Neuronal stem cell (in vitro differentiated cells): ENCODE data around the gene DIP2B.
A peak's percentile ranks its signal among the peaks of the same experiment; 100 is the strongest.

Experiments used
- DNase-seq: peaks from one replicate; pipeline ENCODE4 v3.0.0-alpha.2; 2013; ENCODE audit warnings: low spot score
- H2AFZ ChIP-seq: one replicate; pipeline ENCODE4 v1.6.1; 2013; ENCODE audit warnings: mild to moderate bottlenecking, low read length, inconsistent platforms
- H2AK5ac ChIP-seq: 2 replicates; pipeline ENCODE4 v1.6.1; 2013; ENCODE audit warnings: low read depth, mild to moderate bottlenecking, inconsistent platforms, low read length, moderate library complexity, mixed read lengths
- H2BK120ac ChIP-seq: 2 replicates; pipeline ENCODE4 v1.6.1; 2013; ENCODE audit warnings: low read depth, mild to moderate bottlenecking, inconsistent platforms, low read length, moderate library complexity, mixed read lengths
- H2BK12ac ChIP-seq: one replicate; pipeline ENCODE4 v1.6.1; 2013; ENCODE audit warnings: low read length, inconsistent platforms
- H2BK15ac ChIP-seq: 2 replicates; pipeline ENCODE4 v1.6.1; 2013; ENCODE audit warnings: mild to moderate bottlenecking, low read length, inconsistent platforms, mixed read lengths
- H2BK5ac ChIP-seq: one replicate; pipeline ENCODE4 v1.6.1; 2013; ENCODE audit warnings: inconsistent platforms, mild to moderate bottlenecking, low read length, moderate library complexity
- H3K14ac ChIP-seq: one replicate; pipeline ENCODE4 v1.6.1; 2013; ENCODE audit warnings: low read length, inconsistent platforms
- H3K18ac ChIP-seq: 2 replicates; pipeline ENCODE4 v1.6.1; 2013; ENCODE audit warnings: low read length, inconsistent platforms
- H3K23ac ChIP-seq: 2 replicates; pipeline ENCODE4 v1.6.1; 2013; ENCODE audit warnings: low read depth, mild to moderate bottlenecking, mixed read lengths, low read length, inconsistent platforms; ENCODE audit not compliant: poor library complexity
- H3K27ac ChIP-seq: replicated peaks from 3 replicates; pipeline ENCODE4 v1.5.1; 2013; ENCODE audit warnings: low read length, inconsistent platforms
- H3K27me3 ChIP-seq, 3 experiments: 2 replicates each; pipeline ENCODE4 v1.6.1; 2013; ENCODE audit warnings: low read length in 3 of 3, mild to moderate bottlenecking in 2 of 3, inconsistent platforms in 1 of 3, low read depth in 1 of 3, mixed read lengths in 1 of 3, moderate library complexity in 1 of 3; ENCODE audit not compliant: control insufficient read depth in 3 of 3, insufficient read depth in 3 of 3
- H3K36me3 ChIP-seq, 2 donors: replicated peaks in 1 of 2; 2 replicates each; pipeline ENCODE4 v1.6.1; 2013; ENCODE audit warnings: low read length in 2 of 2; ENCODE audit not compliant: control insufficient read depth in 2 of 2, insufficient read depth in 2 of 2
- H3K4ac ChIP-seq: 2 replicates; pipeline ENCODE4 v1.6.1; 2013; ENCODE audit warnings: inconsistent platforms, mild to moderate bottlenecking, low read length, moderate library complexity
- H3K4me1 ChIP-seq, 2 donors: 1 replicate in 1 of 2; 2 replicates in 1 of 2; pipeline ENCODE4 v1.6.1; 2013; ENCODE audit warnings: low read length in 2 of 2, low read depth in 1 of 2; ENCODE audit not compliant: control insufficient read depth in 2 of 2, insufficient read depth in 1 of 2
- H3K4me2 ChIP-seq: one replicate; pipeline ENCODE4 v1.6.1; 2013; ENCODE audit warnings: mild to moderate bottlenecking, low read length, inconsistent platforms; ENCODE audit not compliant: insufficient read depth, poor library complexity, severe bottlenecking
- H3K4me3 ChIP-seq, 2 donors: 2 replicates each; pipeline ENCODE4 v1.5.1; 2013; ENCODE audit warnings: low read length in 2 of 2, mild to moderate bottlenecking in 2 of 2, inconsistent platforms in 1 of 2, moderate library complexity in 1 of 2
- H3K79me1 ChIP-seq: one replicate; pipeline ENCODE4 v1.6.1; 2013; ENCODE audit warnings: low read depth, mild to moderate bottlenecking, inconsistent platforms, low read length, moderate library complexity
- H3K9ac ChIP-seq: one replicate; pipeline ENCODE4 v1.6.1; 2013; ENCODE audit warnings: mild to moderate bottlenecking, low read depth, low read length, inconsistent platforms; ENCODE audit not compliant: poor library complexity
- H3K9me3 ChIP-seq, 2 donors: replicated peaks in 1 of 2; 2 replicates each; pipeline versions ENCODE3 to v1.6.1; 2013; ENCODE audit warnings: low read length in 2 of 2, mild to moderate bottlenecking in 2 of 2, inconsistent platforms in 1 of 2, low read depth in 1 of 2, mixed read lengths in 1 of 2, moderate library complexity in 1 of 2; ENCODE audit not compliant: control insufficient read depth in 2 of 2, insufficient read depth in 1 of 2
- H4K8ac ChIP-seq: one replicate; pipeline ENCODE4 v1.6.1; 2013; ENCODE audit warnings: low read depth, mild to moderate bottlenecking, inconsistent platforms, low read length, moderate library complexity
- H4K91ac ChIP-seq: one replicate; pipeline ENCODE4 v1.6.1; 2013; ENCODE audit warnings: low read length, low read depth, mild to moderate bottlenecking, inconsistent platforms; ENCODE audit not compliant: poor library complexity
- whole genome bisulfite sequencing, 2 donors: extraction: QIAGEN DNeasy Blood & Tissue Kit; methylation state at CpG; one replicate each; pipeline ENCODE4 v1.1.7; 2013; ENCODE audit warnings: missing lambda C conversion rate in 2 of 2, mixed read lengths in 1 of 2; ENCODE audit not compliant: insufficient read length in 2 of 2, insufficient replicate concordance in 1 of 2; ENCODE audit errors: extremely low coverage in 2 of 2; 5-methylcytosine and 5-hydroxymethylcytosine counted together

DIP2B gene

DNA sequence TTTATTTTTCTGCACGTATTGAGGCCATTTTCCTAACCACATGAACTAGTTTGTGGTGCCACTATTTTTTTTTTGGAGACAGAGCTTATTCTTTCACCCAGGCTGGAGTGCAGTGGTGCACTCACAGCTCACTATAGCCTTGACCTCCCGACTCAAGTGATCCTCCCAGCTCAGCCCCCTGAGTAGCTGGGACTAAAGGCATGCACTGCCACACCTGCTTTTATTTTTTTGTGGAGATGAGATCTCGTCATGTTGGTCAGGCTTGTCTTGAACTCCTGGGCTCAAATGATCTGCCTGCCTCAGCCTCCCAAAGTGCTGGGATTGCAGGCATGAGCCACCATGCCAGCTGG lies 60.1 kb downstream of the DIP2B start:
- Histone ChIP-seq H2BK15ac (no peak overlapping the region), H3K79me1 (peaks cover 1% of the 10 kb centered on the region), H4K8ac (peak overlapping the region; percentile 43), H3K18ac (no peak overlapping the region), H3K4me3 (no peak overlapping the region), H2BK12ac (no peak overlapping the region), H3K4ac (no peak overlapping the region), H3K9me3 (no peaks in the 10 kb centered on the region), H4K91ac (no peak overlapping the region), H2BK5ac (no peak overlapping the region), H2BK120ac (no peak overlapping the region), H3K4me1 (peaks cover 0 to 5% of the 10 kb centered on the region in 2 donors), H2AK5ac (no peak overlapping the region), H2AFZ (no peak overlapping the region), H3K4me2 (no peak overlapping the region), H3K27ac (no peak overlapping the region), H3K36me3 (no peaks in the 10 kb centered on the region), H3K9ac (no peak overlapping the region), H3K27me3 (no peaks in the 10 kb centered on the region), H3K14ac (no peak overlapping the region), H3K23ac (no peak overlapping the region)
- DNase-seq = no peak
- whole genome bisulfite sequencing, 2 donors = no CpG with 5 or more reads among the region's 3 CpGs

DNA sequence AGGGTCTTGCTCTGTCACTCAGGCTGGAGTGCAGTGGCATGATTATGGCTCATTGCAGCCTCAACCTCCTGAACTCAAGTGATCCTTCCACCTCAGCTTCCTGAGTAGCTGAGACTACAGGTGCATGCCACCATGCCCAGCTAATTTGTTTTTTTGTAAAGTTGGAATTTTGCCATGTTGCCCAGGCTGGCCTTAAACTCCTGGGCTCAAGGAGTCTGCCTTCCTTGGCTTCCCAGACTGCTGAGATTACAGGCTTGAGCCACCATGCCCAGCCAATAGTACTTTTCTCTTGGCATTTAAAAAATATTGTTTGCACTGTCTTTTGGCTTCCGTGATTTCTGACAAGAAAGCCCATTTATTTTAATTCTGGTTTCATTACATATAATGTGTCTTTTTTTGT lies 61.3 kb downstream of the DIP2B start:
- no peak overlapping the region for H3K27ac ChIP-seq
- no peaks in the 10 kb centered on the region for H3K27me3 ChIP-seq
- no peaks in the 10 kb centered on the region for H3K36me3 ChIP-seq
- peaks cover 1% of the 10 kb centered on the region for H3K79me1 ChIP-seq
- H2BK12ac ChIP-seq = no peak overlapping the region
- no peak overlapping the region for H3K18ac ChIP-seq
- H3K4me3 ChIP-seq = no peak overlapping the region
- no peak overlapping the region for H2BK5ac ChIP-seq
- peaks cover 0 to 5% of the 10 kb centered on the region in 2 donors for H3K4me1 ChIP-seq
- H2AK5ac ChIP-seq = no peak overlapping the region
- no peak overlapping the region for H2AFZ ChIP-seq
- no peaks in the 10 kb centered on the region for H3K9me3 ChIP-seq
- no peak overlapping the region for H4K91ac ChIP-seq
- no peak overlapping the region for H4K8ac ChIP-seq
- H3K14ac ChIP-seq = no peak overlapping the region
- no peak overlapping the region for H2BK15ac ChIP-seq
- no peak overlapping the region for H3K4me2 ChIP-seq
- WGBS, 2 donors = no CpG with 5 or more reads among the region's 1 CpG
- no peak overlapping the region for H3K23ac ChIP-seq
- no peak for DNase-seq
- H2BK120ac ChIP-seq = no peak overlapping the region
- no peak overlapping the region for H3K9ac ChIP-seq
- H3K4ac ChIP-seq = no peak overlapping the region

DNA sequence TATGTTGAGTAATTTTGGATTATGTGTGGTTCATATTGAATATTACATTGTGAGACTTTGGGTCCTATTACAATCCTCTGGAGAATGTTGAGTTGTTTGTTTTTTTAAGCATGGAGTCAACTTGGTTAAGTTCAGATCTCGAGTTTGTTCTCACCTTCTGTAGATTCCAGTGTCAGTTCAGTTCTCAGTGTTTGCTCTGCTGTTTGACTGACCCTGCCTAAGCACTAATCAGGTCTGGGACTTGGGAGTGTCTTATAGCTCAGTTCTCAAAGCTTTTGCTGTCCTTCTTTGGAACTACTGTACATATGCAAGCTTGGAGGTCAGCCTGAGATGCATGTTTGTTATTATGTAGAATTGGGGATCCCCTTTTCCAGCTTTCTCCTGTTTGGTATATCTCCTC lies 63.1 kb downstream of the DIP2B start:
- DNase-seq = no peak
- H3K79me1 ChIP-seq = peaks cover 1% of the 10 kb centered on the region
- H3K23ac ChIP-seq = no peak overlapping the region

DNA sequence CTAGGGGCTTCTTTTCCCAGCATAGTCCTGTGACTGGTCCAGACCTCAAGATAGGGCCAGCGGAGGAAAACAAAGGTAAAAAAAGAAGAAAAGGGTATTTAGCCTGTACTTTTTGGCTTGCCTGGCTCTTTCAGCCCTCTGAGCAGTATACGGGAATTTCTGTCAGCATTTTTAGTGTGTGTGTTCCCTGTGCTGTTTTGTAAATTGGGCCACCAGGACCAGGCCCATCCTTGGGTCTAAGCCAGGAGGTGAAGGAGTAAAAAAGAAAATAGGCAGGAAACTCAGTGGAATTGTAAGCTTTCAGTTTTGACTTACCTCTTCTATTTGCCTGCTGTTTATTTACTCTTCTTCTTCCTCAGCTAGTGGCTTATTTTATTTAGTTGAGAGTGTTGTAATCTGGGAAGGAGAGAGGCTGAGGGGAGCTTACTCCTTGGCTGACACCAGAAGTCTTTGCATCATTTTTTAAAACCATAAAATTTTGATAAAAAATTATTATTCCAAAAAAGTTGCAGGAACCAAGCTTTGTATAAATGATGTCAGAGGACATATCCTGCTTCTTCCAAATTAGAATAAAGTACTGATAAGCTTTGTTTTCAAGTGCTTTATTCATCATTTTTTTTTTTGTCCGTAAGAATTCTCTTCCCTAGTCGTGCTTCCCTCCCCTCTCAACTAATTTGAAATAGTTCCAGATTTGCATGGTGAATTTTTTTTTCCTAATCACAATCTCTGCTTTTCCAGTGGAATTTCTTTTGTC lies 63.7 kb downstream of the DIP2B start:
- WGBS, 2 donors = no CpG with 5 or more reads among the region's 4 CpGs
- H3K79me1 ChIP-seq = peaks cover 1% of the 10 kb centered on the region
- no peak for DNase-seq
- no peak overlapping the region for H3K14ac ChIP-seq
- H2BK12ac ChIP-seq = no peak overlapping the region
- no peak overlapping the region for H3K18ac ChIP-seq
- no peaks in the 10 kb centered on the region for H3K9me3 ChIP-seq
- no peak overlapping the region for H3K23ac ChIP-seq
- no peaks in the 10 kb centered on the region for H3K36me3 ChIP-seq
- H3K27ac ChIP-seq = peak overlapping the region; percentile 3
- no peak overlapping the region for H2BK120ac ChIP-seq
- H4K91ac ChIP-seq = no peak overlapping the region
- no peaks in the 10 kb centered on the region for H3K27me3 ChIP-seq
- H3K4me2 ChIP-seq = no peak overlapping the region
- H3K4me3 ChIP-seq = no peak overlapping the region
- H4K8ac ChIP-seq = no peak overlapping the region
- peaks cover 5 to 11% of the 10 kb centered on the region in 2 donors for H3K4me1 ChIP-seq
- H3K4ac ChIP-seq = no peak overlapping the region
- H3K9ac ChIP-seq = no peak overlapping the region
- H2AFZ ChIP-seq = no peak overlapping the region
- no peak overlapping the region for H2AK5ac ChIP-seq
- no peak overlapping the region for H2BK5ac ChIP-seq
- H2BK15ac ChIP-seq = no peak overlapping the region

More for the DNA sequence above, 63.1 kb downstream of the DIP2B start:
- Histone ChIP-seq H3K27ac (peak overlapping the region; percentile 3), H3K4me3 (no peak overlapping the region), H3K18ac (no peak overlapping the region), H2BK120ac (no peak overlapping the region), H4K8ac (no peak overlapping the region), H4K91ac (no peak overlapping the region), H3K14ac (no peak overlapping the region), H3K4me2 (no peak overlapping the region), H2AFZ (no peak overlapping the region), H2AK5ac (no peak overlapping the region), H2BK12ac (no peak overlapping the region), H2BK5ac (no peak overlapping the region), H2BK15ac (no peak overlapping the region), H3K27me3 (no peaks in the 10 kb centered on the region), H3K9me3 (no peaks in the 10 kb centered on the region), H3K9ac (no peak overlapping the region), H3K36me3 (no peaks in the 10 kb centered on the region), H3K4me1 (peaks cover 5 to 8% of the 10 kb centered on the region in 2 donors), H3K4ac (no peak overlapping the region)
- WGBS, 2 donors = no CpG with 5 or more reads among the region's 1 CpG
